Stimulated activated CD8-positive, alpha-beta memory T cell treated with anti-CD3 and anti-CD28 coated beads, Interleukin-15, amount 100 ng/mL, for 4 hours (primary cell): ENCODE results near the gene CCDC93.
"Not testable (repeated sequence)": the region's sequence is repeated elsewhere in the genome, so short reads cannot be mapped to it uniquely, and the experiment has no call there.

Experiments
- DNase-seq, 2 donors: peaks; one replicate each; pipeline ENCODE4 v3.0.0-alpha.2; 2020; ENCODE audit warnings: low read depth in 2 of 2

Gene CCDC93

GRCh38 chr2:117956036-117956796 lies 57.7 kb downstream of the CCDC93 start:
- DNase-seq: no peak

- no peak for DNase-seq
These were observed 60.6 kb downstream of the CCDC93 start for GRCh38 chr2:117953231-117953630.

DNA sequence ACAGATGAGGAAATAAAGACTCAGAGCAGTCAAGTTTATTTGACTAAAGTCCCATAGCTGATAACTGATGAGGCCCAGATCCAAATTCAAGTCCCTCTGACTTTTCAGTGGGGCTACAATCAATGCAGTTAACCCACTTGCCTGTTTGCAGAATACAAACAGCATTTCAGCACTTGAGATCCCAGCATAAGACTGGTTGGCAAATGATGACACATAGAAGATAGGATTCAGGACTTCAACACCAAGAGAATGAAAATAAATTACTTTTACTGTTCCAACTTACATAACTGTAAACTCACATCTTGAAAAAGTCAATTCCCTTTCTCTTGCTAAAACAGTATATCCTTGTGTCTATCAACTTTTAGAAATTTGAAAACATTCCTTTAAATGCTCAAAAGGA lies 61.2 kb downstream of the CCDC93 start:
- DNase-seq: no peak

DNA sequence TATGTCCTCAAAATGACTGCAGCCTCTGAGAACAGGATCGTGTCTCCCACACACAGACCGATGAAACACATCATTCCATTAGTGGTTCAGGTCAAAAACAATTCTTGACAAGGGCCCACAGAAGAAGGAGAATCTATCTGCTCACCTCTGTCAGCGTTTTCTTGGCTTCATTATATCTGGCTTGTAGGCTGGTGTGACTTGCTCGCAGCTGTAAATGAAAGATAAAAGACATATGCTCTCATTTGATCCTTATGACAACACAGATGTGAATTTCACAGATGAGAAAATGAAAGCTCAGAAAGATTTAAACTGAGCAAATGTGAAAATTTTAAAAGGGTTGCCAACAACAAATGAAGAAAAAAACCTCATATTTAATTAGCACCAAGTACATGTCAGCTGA lies 61.6 kb downstream of the CCDC93 start:
- DNase-seq: no peak

GRCh38 chr2:117949806-117950205 lies 64.1 kb downstream of the CCDC93 start:
- DNase-seq: no peak

DNA sequence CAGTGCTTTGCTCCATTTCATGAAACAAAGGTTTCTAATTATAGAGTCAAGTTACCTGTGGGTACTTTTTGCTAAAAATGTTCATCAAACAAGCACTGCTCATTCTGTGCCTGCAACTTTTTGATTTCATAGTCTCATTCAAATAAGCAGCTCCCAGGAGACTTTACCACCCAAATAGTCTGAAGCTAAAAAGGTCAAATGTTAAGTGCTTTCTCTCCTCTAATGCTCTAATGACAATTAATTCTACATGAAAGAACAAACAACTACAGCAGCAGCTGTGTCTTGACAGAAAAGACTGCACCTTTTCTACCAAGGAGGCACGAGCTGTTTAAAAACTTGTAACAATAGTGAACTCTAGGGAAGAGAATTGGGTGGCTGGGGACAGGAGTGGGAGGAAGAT lies 65.3 kb downstream of the CCDC93 start:
- DNase-seq: no peak

GRCh38 chr2:117945296-117945695 lies 68.6 kb downstream of the CCDC93 start:
- DNase-seq: no peak

GRCh38 chr2:117944816-117945215 lies 69.1 kb downstream of the CCDC93 start:
- no peak for DNase-seq

- DNase-seq: no peak
These were observed 70.7 kb downstream of the CCDC93 start for GRCh38 chr2:117943013-117943672.

GRCh38 chr2:117942551-117942950 lies 71.3 kb downstream of the CCDC93 start:
- DNase-seq: no peak

DNA sequence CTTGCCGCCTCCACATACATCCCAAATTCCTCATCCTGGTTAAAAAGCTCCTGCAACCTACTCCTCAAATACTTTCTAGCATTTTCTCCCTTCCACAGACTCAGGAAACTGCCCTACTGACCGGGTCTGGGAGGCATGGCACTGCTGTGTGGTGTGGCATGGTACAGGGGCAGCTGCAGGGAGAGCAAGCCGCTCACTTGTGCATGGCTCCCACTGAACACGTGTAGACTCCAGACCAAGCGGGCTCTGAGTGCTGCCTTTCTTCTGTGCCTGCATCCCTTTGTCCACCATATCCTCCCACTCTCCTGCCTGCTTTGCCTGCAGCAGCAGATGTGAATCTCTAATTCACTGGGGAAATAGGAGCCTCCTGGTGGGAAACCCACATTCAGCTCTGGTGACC lies 72.2 kb downstream of the CCDC93 start:
- DNase-seq: no peak

GRCh38 chr2:117940436-117940835 lies 73.4 kb downstream of the CCDC93 start:
- no peak for DNase-seq

DNA sequence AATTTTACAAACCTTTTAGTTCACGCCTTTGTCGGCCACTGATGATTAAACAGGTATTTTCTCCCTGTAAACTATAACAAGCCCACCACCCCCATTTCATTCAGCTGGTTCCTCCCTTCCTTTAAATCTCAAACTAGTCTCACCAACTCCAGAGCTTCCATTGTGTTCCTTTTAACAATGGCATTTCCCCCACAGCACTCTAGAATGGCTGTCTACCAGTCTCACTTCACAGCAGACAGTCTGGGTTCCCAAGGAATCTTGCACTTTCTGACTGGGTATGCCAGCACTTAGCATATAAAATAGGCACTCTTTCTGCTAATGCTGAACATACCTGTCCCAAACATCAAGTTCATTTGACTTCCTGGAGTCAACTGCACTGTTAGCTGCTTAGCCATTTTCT lies 75.3 kb downstream of the CCDC93 start:
- no peak for DNase-seq

DNA sequence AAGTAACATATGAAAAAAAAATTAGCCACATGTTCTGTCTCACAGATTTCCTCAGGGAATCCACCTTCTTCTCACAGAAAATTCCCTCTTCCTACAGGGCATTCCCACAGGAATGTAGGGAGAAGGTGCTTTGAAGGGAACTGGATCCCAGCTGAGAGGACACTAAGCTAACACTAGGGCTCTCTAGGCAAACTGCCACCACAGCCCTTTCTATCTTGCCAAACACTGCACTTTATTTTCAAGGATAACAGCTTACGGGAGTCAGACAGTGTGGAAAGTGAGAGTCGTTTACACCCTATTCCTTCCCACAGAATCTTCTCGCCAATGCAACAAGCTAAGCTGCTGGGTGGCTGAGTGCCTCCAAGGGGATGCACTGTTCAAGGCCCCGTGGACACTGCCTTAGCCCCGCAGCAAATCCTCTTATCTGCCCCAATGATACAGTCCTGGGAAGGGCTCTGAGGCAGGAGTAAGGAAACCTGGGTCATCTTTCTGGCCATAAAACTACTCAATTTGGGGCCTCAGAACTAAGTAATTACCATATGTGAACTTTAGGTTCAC lies 76.9 kb downstream of the CCDC93 start:
- DNase-seq: no peak

DNA sequence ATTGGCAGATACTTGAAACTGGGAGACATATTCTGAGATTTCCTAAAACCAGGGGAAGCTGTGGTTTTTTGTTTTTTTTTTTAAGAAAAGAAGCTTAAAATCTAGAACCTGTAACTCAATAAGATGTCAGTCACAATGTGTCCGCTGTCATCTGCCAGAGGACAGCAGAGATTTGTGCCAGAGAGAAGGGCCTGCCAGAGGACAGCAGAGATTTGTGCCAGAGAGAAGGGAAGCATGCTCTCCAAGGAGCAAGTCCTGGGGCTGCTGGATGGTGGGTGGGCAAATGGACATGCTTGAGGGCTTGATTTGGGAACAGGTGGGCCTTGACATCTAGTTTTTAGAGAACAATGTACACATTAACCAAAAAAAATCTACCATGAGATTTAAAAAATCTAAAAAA lies 77.9 kb downstream of the CCDC93 start:
- DNase-seq: no peak

GRCh38 chr2:117935456-117935855 lies 78.4 kb downstream of the CCDC93 start:
- DNase-seq: no peak

DNA sequence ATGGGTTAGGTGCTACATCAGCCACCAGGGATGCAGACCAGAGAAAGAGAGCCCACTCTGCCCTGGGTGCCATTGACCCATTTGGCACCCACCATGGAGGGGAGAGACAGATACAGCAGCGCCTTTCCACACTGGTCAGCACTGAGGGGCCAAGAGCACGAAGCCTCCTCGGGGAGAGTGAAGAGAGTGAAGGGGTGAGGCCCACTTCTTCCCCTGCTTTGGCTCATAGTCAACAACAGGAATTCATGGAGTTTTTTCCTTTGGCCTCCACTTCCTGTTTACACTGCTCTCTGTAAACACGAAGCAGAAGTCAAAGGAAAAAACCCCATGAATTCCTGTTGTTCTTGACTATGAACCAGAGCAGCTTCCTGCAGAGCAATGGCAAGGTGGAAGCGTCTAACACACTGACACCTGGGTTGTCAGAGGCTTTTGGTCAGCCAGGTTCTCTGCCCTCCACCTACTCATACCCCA lies 80.0 kb downstream of the CCDC93 start:
- no peak for DNase-seq

- no peak for DNase-seq
These were observed 81.9 kb downstream of the CCDC93 start for GRCh38 chr2:117931978-117932377.

DNA sequence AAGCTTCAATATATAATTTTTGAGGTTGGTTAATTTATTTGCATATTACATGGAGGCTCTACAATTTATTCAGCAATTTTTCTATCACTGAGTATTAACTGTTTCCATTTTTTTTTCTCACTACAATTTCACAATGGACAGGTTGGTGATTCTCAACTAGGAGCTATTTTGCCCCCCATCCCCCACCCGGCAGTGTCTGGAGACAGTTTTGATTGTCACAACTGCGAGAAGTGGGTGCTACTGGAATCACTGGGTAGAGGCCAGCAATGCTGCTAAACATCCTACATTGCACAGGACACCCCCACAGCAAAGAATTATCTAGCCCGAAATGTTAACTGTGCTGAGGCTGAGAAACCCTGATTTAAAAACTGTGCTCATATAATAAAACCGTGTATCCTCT lies 82.6 kb downstream of the CCDC93 start:
- no peak for DNase-seq

- no peak for DNase-seq
These were observed 83.1 kb downstream of the CCDC93 start for GRCh38 chr2:117930775-117931174.

- not testable (repeated sequence) for DNase-seq
These were observed 90.4 kb downstream of the CCDC93 start for GRCh38 chr2:117923471-117923870.

DNA sequence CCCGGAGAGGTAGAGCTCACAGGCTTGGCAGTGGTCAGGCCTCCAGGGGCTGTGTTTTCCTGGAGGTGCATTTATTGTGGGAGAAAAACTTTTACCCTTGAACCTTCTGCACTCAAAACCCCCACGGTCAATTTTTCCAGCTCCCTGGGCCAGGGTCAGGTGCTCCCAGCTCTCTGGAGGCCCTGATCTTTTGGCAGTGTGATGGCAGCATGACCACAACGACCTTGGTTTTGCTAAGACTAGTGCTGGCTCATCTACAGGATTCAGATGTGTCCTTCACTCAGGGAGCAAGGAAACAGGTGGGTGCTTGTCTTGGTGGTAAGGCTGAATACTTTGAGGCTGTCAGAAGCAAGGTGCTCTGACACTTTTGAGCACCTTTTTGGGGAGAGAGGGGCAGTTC lies 92.3 kb downstream of the CCDC93 start:
- DNase-seq: no peak

- no peak for DNase-seq
These were observed 95.3 kb downstream of the CCDC93 start for GRCh38 chr2:117918608-117919007.
